MM.1S (cell line): Measurements from ENCODE around the gene DSTN.

Experiments used
- DNase-seq: peaks from one replicate; pipeline ENCODE4 v3.0.0-alpha.2; 2015
- H2AFZ ChIP-seq: fragments of 300-600 bp; sonication (generic); 2 replicates; pipeline ENCODE4 v1.6.0; 2016; ENCODE audit warnings: antibody characterized with exemption, low read length
- H3F3A ChIP-seq: fragments of 300-600 bp; sonication (generic); 2 replicates; pipeline ENCODE4 v1.6.1; 2016; ENCODE audit warnings: mild to moderate bottlenecking, antibody characterized with exemption, low read length, moderate library complexity, mixed read lengths; ENCODE audit not compliant: insufficient read depth
- H3K27ac ChIP-seq: fragments of 300-600 bp; sonication (generic); 2 replicates; pipeline ENCODE4 v1.5.1; 2016; ENCODE audit warnings: mild to moderate bottlenecking, low read length
- H3K27me3 ChIP-seq: fragments of 300-600 bp; sonication (generic); replicated peaks from 2 replicates; pipeline ENCODE4 v1.6.0; 2016; ENCODE audit warnings: low read length; ENCODE audit not compliant: insufficient read depth
- H3K36me3 ChIP-seq: fragments of 300-600 bp; sonication (generic); replicated peaks from 2 replicates; pipeline ENCODE4 v1.6.1; 2016; ENCODE audit warnings: mild to moderate bottlenecking, low read length, mixed read lengths; ENCODE audit not compliant: insufficient read depth
- H3K4me1 ChIP-seq: fragments of 300-600 bp; sonication (generic); 2 replicates; pipeline ENCODE4 v1.6.1; 2016; ENCODE audit warnings: low read length, mixed read lengths
- H3K4me2 ChIP-seq: fragments of 300-600 bp; sonication (generic); 2 replicates; pipeline ENCODE4 v1.6.0; 2016; ENCODE audit warnings: low read depth, low read length
- H3K4me3 ChIP-seq: fragments of 300-600 bp; sonication (generic); 2 replicates; pipeline ENCODE4 v1.5.1; 2016; ENCODE audit warnings: low read length, mixed read lengths
- H3K79me2 ChIP-seq: fragments of 300-600 bp; sonication (generic); 2 replicates; pipeline ENCODE4 v1.6.1; 2016; ENCODE audit warnings: mixed run types, low read length, mixed read lengths
- H3K9ac ChIP-seq: fragments of 300-600 bp; sonication (generic); 2 replicates; pipeline ENCODE4 v1.6.1; 2016; ENCODE audit warnings: low read length, mixed read lengths
- H3K9me2 ChIP-seq: fragments of 300-600 bp; sonication (generic); replicated peaks from 2 replicates; pipeline ENCODE4 v1.6.1; 2016; ENCODE audit warnings: mild to moderate bottlenecking, low read length, mixed read lengths; ENCODE audit not compliant: insufficient read depth
- H3K9me3 ChIP-seq: fragments of 300-600 bp; sonication (generic); replicated peaks from 2 replicates; pipeline ENCODE4 v1.6.1; 2016; ENCODE audit warnings: mild to moderate bottlenecking, low read length, mixed read lengths; ENCODE audit not compliant: insufficient read depth
- H4K20me1 ChIP-seq: fragments of 300-600 bp; sonication (generic); 2 replicates; pipeline ENCODE4 v1.6.1; 2016; ENCODE audit warnings: mild to moderate bottlenecking, low read length, moderate library complexity, mixed read lengths; ENCODE audit not compliant: insufficient read depth
- CTCF ChIP-seq: fragments of 300-600 bp; sonication (generic); IDR thresholded peaks from 2 replicates; pipeline ENCODE4 v1.5.1; 2016; ENCODE audit warnings: antibody characterized with exemption, low read length, mixed read lengths
- EZH2 ChIP-seq: fragments of 300-600 bp; sonication (generic); optimal IDR thresholded peaks from 2 replicates; pipeline ENCODE3; 2017; ENCODE audit warnings: low read depth, mild to moderate bottlenecking, antibody characterized with exemption, low read length, mixed read lengths
- EZH2phosphoT487 ChIP-seq: fragments of 300-600 bp; sonication (generic); IDR thresholded peaks from 2 replicates; pipeline ENCODE4 v1.6.1; 2018; ENCODE audit warnings: antibody characterized with exemption, low read length

Gene DSTN

GRCh38 chr20:17570347-17571152 lies 675 bp downstream of the DSTN start:
- Histone ChIP-seq H3K36me3 (no peaks in the 10 kb centered on the region; the same call in 1 of the 2 replicates), H3K4me2 (peak overlapping the region; percentile 89), H3K79me2 (peaks cover 53% of the 10 kb centered on the region), H3K9ac (peak overlapping the region; percentile 85), H4K20me1 (no peaks in the 10 kb centered on the region), H3K27me3 (no peaks in the 10 kb centered on the region), H3K9me3 (no peaks in the 10 kb centered on the region), H3F3A (0 out of 2 replicates have a peak, but pooled peaks cover 6% of the 10 kb centered on the region), H2AFZ (peak overlapping the region; percentile 88), H3K27ac (peak overlapping the region; percentile 34; the same call in 1 of the 2 replicates), H3K4me1 (peaks cover 10% of the 10 kb centered on the region), H3K9me2 (no peaks in the 10 kb centered on the region), H3K4me3 (peak overlapping the region; percentile 97)
- DNase-seq: peak; percentile 37
- TF ChIP-seq CTCF: 0 out of 2 replicates have a peak, but pooled peaks have one; percentile 6
- TF ChIP-seq EZH2phosphoT487: no peak

- Histone ChIP-seq H3K4me2 (peak overlapping the region; percentile 89), H3K4me1 (peaks cover 10% of the 10 kb centered on the region), H3K79me2 (peaks cover 59% of the 10 kb centered on the region), H3K36me3 (no peaks in the 10 kb centered on the region; the same call in 1 of the 2 replicates), H3F3A (0 out of 2 replicates have a peak, but pooled peaks cover 6% of the 10 kb centered on the region), H2AFZ (no peak overlapping the region), H3K27ac (no peak overlapping the region; the same call in 1 of the 2 replicates), H3K9ac (peak overlapping the region; percentile 85; the same call in 1 of the 2 replicates), H3K9me3 (no peaks in the 10 kb centered on the region), H3K4me3 (peak overlapping the region; percentile 97), H3K9me2 (no peaks in the 10 kb centered on the region), H3K27me3 (no peaks in the 10 kb centered on the region), H4K20me1 (no peaks in the 10 kb centered on the region)
- DNase-seq: peak; percentile 30
- TF ChIP-seq EZH2 (no peak), CTCF (no peak), EZH2phosphoT487 (no peak)
These were observed 1.3 kb downstream of the DSTN start for GRCh38 chr20:17571153-17571527.

GRCh38 chr20:17572034-17572638 lies 2.3 kb downstream of the DSTN start:
- TF ChIP-seq CTCF (no peak), EZH2 (no peak), EZH2phosphoT487 (no peak)
- peak; percentile 16 for DNase-seq
- H2AFZ ChIP-seq: no peak overlapping the region
- H3K27me3 ChIP-seq: no peaks in the 10 kb centered on the region
- H3K79me2 ChIP-seq: peaks cover 69% of the 10 kb centered on the region
- peak overlapping the region; percentile 30; the same call in 1 of the 2 replicates for H3K4me2 ChIP-seq
- no peaks in the 10 kb centered on the region for H3K9me2 ChIP-seq
- no peaks in the 10 kb centered on the region for H4K20me1 ChIP-seq
- no peak overlapping the region for H3K4me3 ChIP-seq
- no peak overlapping the region for H3K9ac ChIP-seq
- H3K27ac ChIP-seq: no peak overlapping the region
- H3F3A ChIP-seq: 0 out of 2 replicates have a peak, but pooled peaks cover 6% of the 10 kb centered on the region
- H3K36me3 ChIP-seq: no peaks in the 10 kb centered on the region; the same call in 1 of the 2 replicates
- no peaks in the 10 kb centered on the region for H3K9me3 ChIP-seq
- H3K4me1 ChIP-seq: peaks cover 10% of the 10 kb centered on the region
